ENCODE data around the gene BMP5.

The BMP5 gene

GRCh38 chr6:55822815-55823214 lies 52.6 kb downstream of the BMP5 start:
- no peaks in the 10 kb centered on the region for H3K27me3 ChIP-seq
- TF ChIP-seq CTCF (IDR thresholded peaks at IDR 0.05; ENCODE audit: low read depth, low read length), result no peak
- no peaks in the 10 kb centered on the region for H3K9me3 ChIP-seq
- H3K4me3 ChIP-seq (ENCODE audit: low read depth, low read length), result no peak overlapping the region
- no peak for DNase-seq
- H3K4me1 ChIP-seq, result 0 out of 2 replicates have a peak, but pooled peaks cover 4% of the 10 kb centered on the region
- no peaks in the 10 kb centered on the region for H3K36me3 ChIP-seq

GRCh38 chr6:55822005-55822404 lies 53.4 kb downstream of the BMP5 start:
- no peaks in the 10 kb centered on the region for H3K36me3 ChIP-seq
- H3K4me1 ChIP-seq, result 0 out of 2 replicates have a peak, but pooled peaks cover 4% of the 10 kb centered on the region
- H3K9me3 ChIP-seq, result no peaks in the 10 kb centered on the region
- DNase-seq, result no peak
- H3K27me3 ChIP-seq, result no peaks in the 10 kb centered on the region
- no peak overlapping the region for H3K4me3 ChIP-seq (ENCODE audit: low read depth, low read length)
- TF ChIP-seq CTCF (IDR thresholded peaks at IDR 0.05; ENCODE audit: low read depth, low read length), result no peak

- Histone ChIP-seq H3K4me1 (0 out of 2 replicates have a peak, but pooled peaks cover 4% of the 10 kb centered on the region), H3K4me3 (ENCODE audit: low read depth, low read length) (no peak overlapping the region), H3K27me3 (no peaks in the 10 kb centered on the region), H3K36me3 (no peaks in the 10 kb centered on the region), H3K9me3 (no peaks in the 10 kb centered on the region)
- TF ChIP-seq CTCF (IDR thresholded peaks at IDR 0.05; ENCODE audit: low read depth, low read length), result no peak
- DNase-seq, result no peak
These were observed 54.7 kb downstream of the BMP5 start for GRCh38 chr6:55820696-55821095.

DNA sequence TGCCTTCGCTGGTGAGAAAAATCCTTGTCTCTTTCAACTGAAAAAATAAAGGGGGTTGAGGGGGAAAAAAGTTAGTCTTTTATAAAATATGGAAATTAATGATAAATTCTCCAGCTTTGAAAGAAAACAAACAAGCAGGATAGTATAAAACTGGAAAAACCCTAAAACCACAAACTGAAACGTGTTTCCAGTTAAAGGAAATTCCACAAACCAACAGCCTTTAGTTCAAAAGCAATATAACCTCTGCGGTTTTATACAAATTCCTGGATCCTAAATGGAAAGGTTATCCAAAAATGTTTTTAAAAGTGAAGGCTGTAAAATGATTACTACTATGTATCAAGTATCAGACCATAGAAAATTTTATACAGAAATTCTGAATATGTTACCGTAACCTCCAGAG lies 55.6 kb downstream of the BMP5 start:
- Histone ChIP-seq H3K4me1 (0 out of 2 replicates have a peak, but pooled peaks cover 4% of the 10 kb centered on the region), H3K27me3 (no peaks in the 10 kb centered on the region), H3K4me3 (ENCODE audit: low read depth, low read length) (no peak overlapping the region), H3K36me3 (no peaks in the 10 kb centered on the region), H3K9me3 (no peaks in the 10 kb centered on the region)
- DNase-seq, result no peak
- no peak for TF ChIP-seq CTCF (IDR thresholded peaks at IDR 0.05; ENCODE audit: low read depth, low read length)

- Histone ChIP-seq H3K9me3 (no peaks in the 10 kb centered on the region), H3K4me3 (ENCODE audit: low read depth, low read length) (no peak overlapping the region), H3K27me3 (no peaks in the 10 kb centered on the region), H3K36me3 (no peaks in the 10 kb centered on the region), H3K4me1 (0 out of 2 replicates have a peak, but pooled peaks cover 4% of the 10 kb centered on the region)
- no peak for TF ChIP-seq CTCF (IDR thresholded peaks at IDR 0.05; ENCODE audit: low read depth, low read length)
- DNase-seq, result no peak
These were observed 56.9 kb downstream of the BMP5 start for GRCh38 chr6:55818482-55818881.

DNA sequence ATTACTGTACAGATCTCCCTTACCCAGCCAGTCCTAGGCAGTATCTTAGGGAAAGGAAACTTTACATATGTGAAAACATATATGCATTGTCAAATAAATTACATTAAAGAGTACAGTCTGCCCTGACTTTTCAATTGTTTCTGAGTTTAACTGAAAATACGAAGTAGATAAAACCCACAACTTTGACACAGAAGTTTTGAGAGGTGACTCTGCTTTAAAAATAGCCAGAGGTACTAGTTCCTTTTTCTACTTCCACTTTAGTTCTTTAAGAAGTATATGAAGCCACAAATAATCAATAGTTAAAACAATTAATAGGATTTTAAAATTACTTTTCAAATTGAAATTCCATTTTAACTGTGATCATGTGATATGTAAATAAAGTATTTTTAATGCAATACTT lies 62.9 kb downstream of the BMP5 start:
- DNase-seq, result no peak

More for the DNA sequence above, 62.9 kb downstream of the BMP5 start:
- Histone ChIP-seq H3K27me3 (no peaks in the 10 kb centered on the region), H3K4me1 (no peaks in the 10 kb centered on the region), H3K9me3 (no peaks in the 10 kb centered on the region), H3K4me3 (ENCODE audit: low read depth, low read length) (no peak overlapping the region), H3K36me3 (no peaks in the 10 kb centered on the region)
- no peak for TF ChIP-seq CTCF (IDR thresholded peaks at IDR 0.05; ENCODE audit: low read depth, low read length)

Measured in BE2C (cell line).